DMS53 treated with DMSO at 0.1 percent for 48 hours (cell line): ENCODE measurements around the gene STK24.

Source experiments
- DNase-seq: peaks from one replicate; lab custom pipeline; 2025; ENCODE audit not compliant: unreplicated experiment; lab: John Stamatoyannopoulos, UW

The STK24 gene

GRCh38 chr13:98557937-98558792 lies 18.7 kb downstream of the STK24 start:
- DNase-seq: no peak

DNA sequence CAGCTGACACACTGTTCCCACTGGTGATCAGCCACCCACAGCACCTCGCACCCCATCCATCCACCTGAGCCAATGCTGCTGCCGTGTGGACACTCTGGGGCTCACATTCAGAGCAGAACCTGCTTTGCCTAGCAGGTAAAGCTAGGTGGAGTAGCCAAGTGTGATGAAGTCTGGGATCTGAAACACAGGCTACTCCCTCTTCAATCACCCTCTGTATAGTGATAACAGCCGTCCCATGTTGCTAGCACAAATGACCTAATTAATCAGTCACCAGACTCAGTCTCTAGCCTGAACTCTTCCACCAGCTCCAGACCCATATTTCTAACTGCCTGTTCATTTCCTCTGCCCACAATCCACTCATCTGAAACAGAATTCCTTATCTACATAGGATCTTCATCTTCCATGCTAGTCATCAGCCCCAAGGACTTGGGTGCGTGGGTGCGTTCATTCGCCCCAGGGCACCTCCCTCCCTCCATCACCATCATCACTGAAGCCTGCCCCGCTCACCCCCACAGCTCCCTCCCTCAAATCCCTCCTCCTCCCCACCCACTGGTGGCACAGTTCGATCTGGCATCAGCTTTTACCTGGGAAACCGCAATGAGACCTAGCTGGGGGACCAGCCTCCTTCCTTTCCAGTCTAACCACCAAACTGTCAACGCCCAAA lies 19.8 kb downstream of the STK24 start:
- no peak for DNase-seq

DNA sequence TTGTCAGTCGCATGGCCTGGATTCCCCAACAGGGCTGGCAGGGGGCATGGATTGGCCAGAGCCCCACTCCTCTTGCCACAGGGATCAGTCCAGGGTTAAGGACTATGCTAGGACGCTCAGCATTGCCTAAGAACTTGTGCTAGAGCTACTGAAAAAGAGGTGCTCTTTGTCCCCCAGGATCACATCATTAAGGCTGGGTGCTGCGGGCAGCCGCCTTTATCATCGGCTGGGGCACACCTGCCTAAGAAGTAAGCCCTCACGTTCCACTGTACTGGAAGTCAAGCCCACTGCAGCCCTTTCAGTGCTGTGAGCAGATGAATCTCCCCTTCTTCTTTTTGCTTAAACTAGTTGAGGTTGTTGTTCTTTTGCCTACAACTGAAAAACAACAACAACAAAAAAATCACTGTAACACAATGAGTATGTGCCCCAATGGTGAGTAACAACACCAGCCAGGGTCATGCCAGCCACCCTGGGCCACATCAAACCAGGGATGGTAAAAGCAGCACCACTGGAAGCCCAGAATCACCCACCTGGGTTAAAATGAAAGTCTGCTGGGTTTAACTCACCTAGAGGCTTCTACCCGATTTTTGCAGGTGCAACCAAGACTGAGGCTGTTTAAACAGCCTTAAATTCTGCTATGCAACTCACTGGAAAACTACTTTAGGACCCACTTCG lies 20.6 kb downstream of the STK24 start:
- DNase-seq: no peak

DNA sequence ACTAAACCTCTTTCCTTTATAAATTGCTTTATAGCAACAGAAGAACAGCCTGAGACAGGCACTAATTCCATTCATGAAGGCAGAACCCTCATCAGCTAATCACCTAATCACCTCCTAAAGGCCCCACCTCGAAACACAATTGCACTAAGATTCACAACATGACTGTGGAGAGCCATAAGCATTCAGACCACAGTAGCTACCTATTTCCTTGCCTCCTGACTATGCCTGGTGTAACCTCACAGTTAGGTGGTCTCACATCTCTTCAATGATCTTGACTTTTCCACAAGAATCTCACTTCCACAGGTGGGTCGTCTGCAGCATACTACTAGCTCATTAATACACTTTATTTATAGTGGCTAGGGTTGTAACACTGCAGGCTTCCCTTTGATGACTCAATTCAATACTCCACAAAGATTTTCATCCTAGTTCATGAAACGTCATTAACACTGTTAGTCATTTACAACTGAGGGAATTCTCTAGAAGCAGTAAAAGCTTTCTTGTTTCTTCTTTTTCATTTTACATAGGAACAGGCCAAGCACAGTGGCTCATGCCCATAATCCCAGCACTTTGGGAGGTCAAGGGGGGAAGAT lies 27.1 kb downstream of the STK24 start:
- DNase-seq: no peak

DNA sequence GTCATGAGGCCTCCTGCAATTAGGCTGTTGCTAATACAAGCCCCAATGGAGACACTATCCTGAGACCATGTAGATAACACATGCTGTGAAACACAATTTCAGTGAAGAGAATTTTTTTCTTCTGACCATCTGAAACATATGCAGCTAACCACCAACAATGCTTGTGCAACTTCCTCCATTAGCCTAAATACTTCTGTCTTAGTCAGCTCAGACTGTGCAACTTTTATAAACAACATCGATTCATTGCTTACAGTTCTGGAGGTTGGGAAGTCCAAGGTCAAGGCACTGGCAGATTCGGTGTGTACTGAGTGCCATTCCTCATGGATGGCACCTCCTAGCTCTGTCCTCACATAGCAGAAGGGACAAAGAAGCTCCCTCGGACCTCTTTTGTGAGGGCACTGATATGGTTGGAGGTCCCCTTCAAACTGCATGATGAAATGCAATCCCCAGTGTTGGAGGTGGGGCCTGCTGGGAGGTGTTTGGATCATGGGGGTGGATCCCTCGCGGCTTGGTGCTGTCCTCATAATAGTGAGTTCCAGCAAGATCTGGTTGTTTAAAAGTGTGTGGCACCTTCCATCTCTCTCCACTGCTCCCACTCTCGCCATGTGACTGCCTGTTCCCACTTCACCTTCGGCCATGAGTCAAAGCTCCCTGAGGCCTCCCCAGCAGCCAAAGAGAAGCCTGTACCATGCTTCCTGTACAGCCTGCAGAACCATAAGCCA lies 27.7 kb downstream of the STK24 start:
- DNase-seq: no peak

GRCh38 chr13:98548230-98548629 lies 28.7 kb downstream of the STK24 start:
- DNase-seq: no peak

DNA sequence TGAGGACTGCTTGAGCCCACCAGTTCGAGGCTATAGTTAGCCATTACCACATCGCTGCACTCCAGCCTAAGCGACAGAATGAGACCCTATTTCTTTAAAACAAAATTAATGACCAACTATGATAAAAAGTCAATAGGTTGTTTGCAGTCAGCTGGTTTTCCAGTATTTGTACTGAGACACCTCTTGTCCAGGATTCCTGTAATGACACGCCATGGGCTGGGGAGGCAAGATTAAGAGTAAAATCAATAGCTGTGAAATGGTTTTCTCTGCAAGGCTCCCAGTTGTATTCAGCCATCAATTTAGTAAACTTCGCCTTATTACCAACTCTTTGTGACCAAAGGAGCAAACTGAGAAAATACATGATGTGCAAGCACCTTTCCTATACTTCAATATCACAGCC lies 29.5 kb downstream of the STK24 start:
- no peak for DNase-seq

DNA sequence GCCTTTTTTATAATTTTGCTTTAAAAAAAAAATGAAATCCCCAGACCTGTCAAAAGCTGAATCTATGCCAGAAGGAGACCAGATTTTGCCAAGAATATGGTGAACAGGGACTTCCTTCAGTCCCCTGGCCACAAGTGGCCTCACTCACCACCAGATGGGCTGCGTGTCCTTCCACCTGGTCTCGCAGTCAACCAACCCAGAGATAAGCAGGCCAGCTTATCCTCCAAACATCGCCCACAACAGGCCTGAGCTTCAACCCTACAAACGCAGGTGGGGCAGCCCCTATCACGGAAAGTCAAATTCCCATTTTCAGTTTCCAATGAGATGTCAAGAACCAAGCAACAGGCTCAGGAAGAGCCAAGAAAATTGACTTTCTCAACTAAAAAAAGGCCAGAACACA lies 30.5 kb downstream of the STK24 start:
- no peak for DNase-seq

DNA sequence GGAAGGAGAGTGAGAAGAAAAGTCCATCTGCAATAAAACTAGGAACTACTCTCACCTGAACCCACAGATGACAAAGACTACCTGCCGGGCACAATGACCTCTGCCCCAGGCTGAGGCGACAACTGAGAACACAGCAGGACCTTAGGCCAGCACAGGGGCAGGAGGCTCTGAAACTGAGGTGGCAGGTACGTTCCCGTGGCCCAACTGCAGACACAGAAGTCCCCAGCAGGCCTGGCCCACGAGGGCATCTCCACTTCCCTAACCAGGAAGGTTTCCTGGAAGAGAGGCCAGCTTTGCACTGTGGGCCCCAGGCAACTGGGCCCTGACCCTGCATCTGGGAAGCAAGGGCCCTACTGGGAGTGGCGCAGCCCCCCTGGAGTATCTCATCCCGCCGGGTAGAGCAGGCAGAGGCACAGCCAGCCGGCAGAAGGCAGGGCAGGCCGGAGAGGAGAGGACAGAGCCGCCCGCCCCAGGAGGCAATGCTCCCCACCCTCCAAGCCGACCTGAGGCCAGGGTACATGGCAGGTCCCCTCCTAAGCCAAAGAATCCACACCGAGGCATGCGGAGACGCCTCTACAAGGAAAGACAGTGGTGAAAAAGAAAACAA lies 32.7 kb downstream of the STK24 start:
- DNase-seq: no peak

DNA sequence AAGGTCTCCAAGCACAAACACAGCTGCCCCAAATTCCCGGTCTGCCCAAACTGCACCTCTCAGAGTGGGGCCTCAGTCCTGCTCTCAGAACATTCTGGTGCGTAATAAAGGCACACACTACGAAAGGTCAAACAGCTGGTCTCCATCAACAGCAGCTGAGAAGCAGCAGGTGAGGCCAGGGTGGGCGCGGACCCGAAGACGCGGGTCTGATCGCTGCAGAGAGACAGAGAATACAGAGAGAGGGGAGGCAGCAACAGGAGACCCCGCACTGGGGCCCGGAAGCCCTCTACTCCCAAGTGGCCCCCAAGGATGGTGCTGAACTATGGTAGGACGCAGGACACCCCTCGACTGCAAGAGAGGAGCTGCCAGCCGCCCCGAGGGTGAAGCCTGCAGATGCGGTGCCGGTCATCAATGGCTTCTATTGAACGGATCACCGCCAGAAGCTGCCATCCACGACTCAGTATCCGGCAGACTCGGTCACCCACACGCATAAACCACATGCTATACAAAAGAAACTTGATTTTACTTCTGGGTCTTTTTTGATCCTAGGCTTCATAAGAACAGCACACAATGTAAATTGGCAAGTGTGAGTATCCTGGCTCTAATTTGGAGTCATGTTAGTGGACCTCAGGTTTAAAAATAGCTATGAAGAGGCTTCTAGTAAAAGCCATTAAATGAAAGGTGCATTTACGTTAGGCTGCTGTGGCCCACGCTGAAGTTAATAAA lies 33.4 kb downstream of the STK24 start:
- no peak for DNase-seq

DNA sequence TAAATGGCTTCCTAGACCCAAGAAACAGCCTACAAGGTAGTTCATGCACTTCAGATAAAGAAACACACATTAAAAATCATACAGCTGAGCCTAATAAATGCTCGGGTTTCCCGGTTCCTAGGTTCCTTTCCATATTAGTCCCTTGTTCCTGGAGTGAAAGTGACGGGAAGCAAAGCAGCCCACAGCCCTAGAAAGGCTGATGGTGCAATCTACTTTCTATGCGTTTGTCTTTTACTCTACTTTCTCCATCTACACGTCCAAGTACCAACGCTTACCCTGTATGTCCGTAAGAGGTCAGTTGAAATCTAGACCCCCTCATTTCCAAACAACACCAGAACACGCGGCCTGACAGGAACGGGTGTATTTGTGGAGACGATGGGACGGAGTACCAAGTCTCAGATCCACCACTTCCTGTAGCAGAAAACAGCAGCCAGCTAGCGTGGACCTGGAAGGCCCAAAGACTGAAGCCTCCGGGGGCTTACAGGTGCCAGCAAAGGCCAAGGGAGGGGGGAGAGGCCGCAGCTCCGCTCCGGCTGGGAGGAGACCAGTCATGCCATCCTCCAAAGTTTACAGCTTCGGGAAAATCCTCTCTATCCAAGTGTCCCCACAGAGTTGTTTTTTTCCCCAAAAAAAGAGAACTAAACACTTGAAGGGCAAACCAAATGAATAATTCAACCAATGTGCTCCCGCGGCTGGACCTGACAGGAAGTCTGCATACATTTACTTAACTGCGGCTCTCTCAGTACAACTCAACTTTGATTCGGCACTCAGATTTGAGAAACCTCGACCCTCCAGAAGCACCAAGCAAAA lies 34.1 kb downstream of the STK24 start:
- no peak for DNase-seq

DNA sequence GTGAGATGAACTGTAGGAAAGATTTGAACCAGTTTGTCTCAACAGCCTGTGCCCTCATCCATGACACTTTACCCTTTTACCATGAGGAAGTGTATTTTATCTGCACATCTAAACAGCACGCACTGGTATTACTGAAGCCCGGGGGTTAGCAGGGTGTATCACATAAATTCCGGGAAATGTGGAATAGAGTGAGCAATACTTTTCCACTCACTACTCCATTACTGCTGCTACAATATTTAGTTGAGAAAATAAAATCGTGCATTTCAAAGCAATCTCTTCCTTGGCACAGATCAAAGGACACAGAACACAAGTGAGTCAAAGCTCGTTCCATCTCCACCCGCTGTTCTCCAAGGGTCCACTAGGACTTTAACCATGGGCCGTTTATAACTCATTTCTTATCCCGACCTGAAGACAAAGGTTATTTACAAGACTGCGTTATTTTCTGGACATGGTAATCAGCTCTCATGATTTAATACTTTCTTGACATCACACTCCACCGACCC lies 35.2 kb downstream of the STK24 start:
- no peak for DNase-seq

- no peak for DNase-seq
These were observed 35.7 kb downstream of the STK24 start for GRCh38 chr13:98541191-98541590.

DNA sequence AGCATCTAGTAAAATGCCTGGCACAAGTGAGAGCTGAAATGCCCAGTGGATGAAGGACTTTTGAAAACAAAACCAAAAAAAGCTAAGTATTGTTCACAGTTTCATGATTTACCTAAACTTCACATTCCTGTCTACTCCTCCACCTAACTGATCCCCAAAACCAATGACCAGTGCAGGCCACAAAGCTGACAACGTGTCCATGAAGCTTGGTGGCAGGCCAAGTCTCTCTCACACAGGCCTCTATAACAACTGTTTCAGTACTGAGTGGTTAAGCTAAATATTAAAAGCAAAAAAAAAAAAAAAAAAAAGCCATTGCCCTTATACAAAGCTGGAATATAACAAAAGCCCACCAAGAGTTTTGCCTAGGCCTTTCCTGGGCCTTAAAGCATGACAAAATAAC lies 36.4 kb downstream of the STK24 start:
- DNase-seq: no peak

GRCh38 chr13:98539666-98540065 lies 37.2 kb downstream of the STK24 start:
- no peak for DNase-seq

DNA sequence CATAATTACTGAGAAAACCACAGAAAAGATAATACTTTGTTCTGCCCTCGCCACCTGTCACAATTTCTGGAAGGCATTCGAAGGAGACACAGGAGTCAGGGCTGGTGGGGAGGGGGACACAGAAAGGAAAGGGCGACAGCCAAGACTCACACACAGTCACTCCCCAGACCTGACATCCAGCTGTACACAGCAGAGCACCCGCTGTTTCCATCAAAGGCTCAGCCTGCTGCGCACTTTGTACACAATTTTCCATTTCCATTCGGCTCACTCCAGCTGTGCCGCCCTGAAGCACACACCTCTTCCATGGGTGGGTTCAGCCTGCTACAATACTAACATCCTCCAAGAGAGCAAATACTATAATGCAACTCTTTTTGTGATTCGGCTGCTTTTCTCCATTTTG lies 38.0 kb downstream of the STK24 start:
- no peak for DNase-seq

- DNase-seq: no peak
These were observed 39.2 kb downstream of the STK24 start for GRCh38 chr13:98537740-98538139.

DNA sequence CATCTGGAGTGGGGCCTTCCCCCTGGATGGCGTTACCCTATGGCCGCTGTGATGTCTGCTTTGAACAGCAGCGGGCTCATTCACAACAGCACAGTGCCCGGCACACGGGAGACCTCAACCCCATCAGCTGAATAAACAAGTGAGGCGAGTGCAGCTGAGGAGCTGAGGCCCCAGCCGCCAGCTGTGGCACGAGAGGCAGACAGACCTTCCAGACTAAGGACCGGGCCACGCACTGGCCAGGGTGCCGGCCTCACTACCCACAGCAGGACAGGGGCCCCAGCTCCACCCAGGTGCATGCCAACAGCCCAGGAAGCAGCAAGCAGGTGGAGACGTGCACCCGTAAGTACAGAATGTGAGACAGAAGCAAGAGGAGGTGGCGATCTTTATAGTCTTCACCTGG lies 39.6 kb downstream of the STK24 start:
- DNase-seq: no peak

DNA sequence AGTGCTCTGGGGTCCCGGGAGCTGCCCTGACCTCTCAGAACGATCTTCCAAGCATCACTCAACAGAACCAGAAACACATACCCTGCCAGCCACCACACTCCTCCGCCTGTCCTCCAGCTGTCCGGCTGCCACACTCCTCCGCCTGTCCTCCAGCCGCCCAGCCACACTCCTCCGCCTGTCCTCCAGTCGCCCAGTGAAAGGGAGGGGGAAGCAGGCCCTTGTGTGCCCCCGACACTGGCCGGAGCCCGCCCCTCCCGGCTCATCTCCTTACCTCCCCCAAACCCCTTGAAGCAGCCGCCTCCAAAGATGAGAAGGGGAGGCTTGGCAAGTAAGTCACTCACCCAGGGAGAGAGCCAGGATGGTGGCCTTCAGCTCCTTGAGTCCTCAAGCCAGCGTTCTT lies 40.2 kb downstream of the STK24 start:
- no peak for DNase-seq
